ENCODE results near the gene IL1R2. TPM values are rescaled to one million over a fixed set of nuclear protein-coding genes. Genes with fewer than 3 reads are reported as not detected.

IL1R2 gene, protein sequence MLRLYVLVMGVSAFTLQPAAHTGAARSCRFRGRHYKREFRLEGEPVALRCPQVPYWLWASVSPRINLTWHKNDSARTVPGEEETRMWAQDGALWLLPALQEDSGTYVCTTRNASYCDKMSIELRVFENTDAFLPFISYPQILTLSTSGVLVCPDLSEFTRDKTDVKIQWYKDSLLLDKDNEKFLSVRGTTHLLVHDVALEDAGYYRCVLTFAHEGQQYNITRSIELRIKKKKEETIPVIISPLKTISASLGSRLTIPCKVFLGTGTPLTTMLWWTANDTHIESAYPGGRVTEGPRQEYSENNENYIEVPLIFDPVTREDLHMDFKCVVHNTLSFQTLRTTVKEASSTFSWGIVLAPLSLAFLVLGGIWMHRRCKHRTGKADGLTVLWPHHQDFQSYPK
- total RNA-seq: 100 to 1,000 TPM in 2 of 4 donors, 10 to 100 TPM in 2; 55.3 to 103 (median 80.7) TPM

DNA sequence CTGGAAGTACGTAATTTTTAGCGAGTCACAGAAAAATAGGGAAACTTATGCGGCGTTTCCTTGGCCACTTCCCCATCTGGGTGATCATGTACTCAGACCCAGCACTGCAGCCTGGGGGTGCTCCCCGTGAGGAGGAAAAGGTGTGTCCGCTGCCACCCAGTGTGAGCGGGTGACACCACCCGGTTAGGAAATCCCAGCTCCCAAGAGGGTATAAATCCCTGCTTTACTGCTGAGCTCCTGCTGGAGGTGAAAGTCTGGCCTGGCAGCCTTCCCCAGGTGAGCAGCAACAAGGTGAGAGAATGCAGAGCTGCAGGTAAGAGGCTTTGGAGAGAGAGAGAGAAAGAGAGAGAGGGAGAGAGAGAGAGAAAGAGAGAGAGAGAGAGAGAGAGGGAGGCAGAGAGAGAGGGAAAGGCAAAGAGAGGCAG lies at the start of gene IL1R2:
Gene IL1R2, plus strand, starts transcription at position 240 of the 425 bp plus-strand sequence. CDS start 16,616 bp downstream, outside the sequence.
- 50% methylated on average over 8 of the region's 8 CpGs for WGBS
- Histone ChIP-seq H3K9me3 (no peaks in the 10 kb centered on the region), H3K4me3 (peak within 1 kb of the TSS; percentile 24), H3K27me3 (no peaks in the 10 kb centered on the region), H3K4me1 (peaks cover 26% of the 10 kb centered on the region), H3K27ac (no peak within 1 kb of the TSS), H3K36me3 (no peaks in the 10 kb centered on the region)
- TF ChIP-seq EP300 (IDR thresholded peaks at IDR 0.05) (no peak), POLR2AphosphoS5 (IDR thresholded peaks at IDR 0.05) (no peak), POLR2A (IDR thresholded peaks at IDR 0.05) (no peak)
- TF ChIP-seq, protein P1, sequence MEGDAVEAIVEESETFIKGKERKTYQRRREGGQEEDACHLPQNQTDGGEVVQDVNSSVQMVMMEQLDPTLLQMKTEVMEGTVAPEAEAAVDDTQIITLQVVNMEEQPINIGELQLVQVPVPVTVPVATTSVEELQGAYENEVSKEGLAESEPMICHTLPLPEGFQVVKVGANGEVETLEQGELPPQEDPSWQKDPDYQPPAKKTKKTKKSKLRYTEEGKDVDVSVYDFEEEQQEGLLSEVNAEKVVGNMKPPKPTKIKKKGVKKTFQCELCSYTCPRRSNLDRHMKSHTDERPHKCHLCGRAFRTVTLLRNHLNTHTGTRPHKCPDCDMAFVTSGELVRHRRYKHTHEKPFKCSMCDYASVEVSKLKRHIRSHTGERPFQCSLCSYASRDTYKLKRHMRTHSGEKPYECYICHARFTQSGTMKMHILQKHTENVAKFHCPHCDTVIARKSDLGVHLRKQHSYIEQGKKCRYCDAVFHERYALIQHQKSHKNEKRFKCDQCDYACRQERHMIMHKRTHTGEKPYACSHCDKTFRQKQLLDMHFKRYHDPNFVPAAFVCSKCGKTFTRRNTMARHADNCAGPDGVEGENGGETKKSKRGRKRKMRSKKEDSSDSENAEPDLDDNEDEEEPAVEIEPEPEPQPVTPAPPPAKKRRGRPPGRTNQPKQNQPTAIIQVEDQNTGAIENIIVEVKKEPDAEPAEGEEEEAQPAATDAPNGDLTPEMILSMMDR (IDR thresholded peaks at IDR 0.05): no peak
- DNase-seq (ENCODE audit: low spot score in 2 of 2): no peak

DNA sequence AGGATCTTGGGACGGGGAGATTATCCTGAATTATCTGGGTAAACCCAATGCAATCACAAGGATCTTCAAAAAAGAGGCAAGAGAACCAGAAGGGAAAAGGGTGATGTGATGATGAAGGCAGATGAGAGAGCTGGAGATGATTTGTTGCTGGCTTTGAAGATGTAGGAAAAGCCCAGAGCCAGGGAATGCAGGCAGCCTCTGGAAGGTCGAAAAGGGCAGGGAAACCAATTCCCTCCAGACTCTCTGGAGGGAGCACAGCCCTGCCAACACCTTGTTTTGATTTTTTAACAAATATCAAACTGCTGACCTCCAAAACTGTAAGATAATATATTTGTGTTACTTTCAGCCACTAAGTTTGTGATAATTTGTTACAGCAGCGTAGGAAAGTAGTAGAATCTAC lies 48.9 kb upstream of the IL1R2 start:
- Histone ChIP-seq H3K27me3 (no peaks in the 10 kb centered on the region), H3K27ac (no peak overlapping the region), H3K36me3 (no peaks in the 10 kb centered on the region), H3K4me3 (no peak overlapping the region), H3K9me3 (peaks cover 2% of the 10 kb centered on the region), H3K4me1 (peaks cover 3% of the 10 kb centered on the region)
- 74% methylated on average over 3 of the region's 3 CpGs for WGBS
- no peak for DNase-seq (ENCODE audit: low spot score in 2 of 2)
- no peak for TF ChIP-seq POLR2AphosphoS5 (IDR thresholded peaks at IDR 0.05)
- no peak for TF ChIP-seq POLR2A (IDR thresholded peaks at IDR 0.05)
- TF ChIP-seq, protein P1 (IDR thresholded peaks at IDR 0.05): no peak
- no peak for TF ChIP-seq EP300 (IDR thresholded peaks at IDR 0.05)

DNA sequence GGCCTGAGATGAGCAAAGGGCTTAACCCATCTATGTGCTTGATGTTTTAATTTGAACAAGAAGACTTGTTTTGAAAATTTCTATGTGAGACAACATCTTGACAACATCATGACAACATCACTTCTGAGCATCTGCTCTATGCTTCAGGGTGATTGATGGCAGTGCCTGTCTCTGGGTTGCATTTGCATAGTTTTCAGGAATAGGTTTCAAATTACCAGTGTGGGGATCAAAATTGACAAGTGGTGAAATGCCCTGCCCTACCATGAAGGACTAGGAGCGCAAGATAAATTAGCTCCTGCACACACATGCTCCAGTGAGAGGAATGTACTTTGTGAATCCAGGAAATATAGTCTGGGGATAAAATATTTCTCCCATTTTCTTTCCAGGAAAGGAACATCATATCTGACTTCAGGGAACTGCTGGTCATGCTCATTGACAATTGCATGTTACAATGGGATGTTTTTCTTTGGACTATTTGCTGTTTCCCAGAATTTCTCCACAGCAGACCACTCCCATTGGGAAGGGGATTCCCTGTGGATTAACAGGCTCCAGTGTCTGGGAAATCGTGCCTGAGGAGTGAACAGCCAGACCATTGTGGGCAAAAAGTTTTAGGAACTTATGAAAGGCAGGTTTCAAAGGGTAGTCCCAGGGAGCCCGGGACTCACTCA lies 45.3 kb upstream of the IL1R2 start:
- no peak for DNase-seq (ENCODE audit: low spot score in 2 of 2)
- Histone ChIP-seq H3K4me3 (no peak overlapping the region), H3K36me3 (no peaks in the 10 kb centered on the region), H3K9me3 (no peaks in the 10 kb centered on the region), H3K4me1 (peaks cover 3% of the 10 kb centered on the region), H3K27ac (no peak overlapping the region), H3K27me3 (no peaks in the 10 kb centered on the region)
- TF ChIP-seq, protein P1 (IDR thresholded peaks at IDR 0.05): no peak
- TF ChIP-seq POLR2A (IDR thresholded peaks at IDR 0.05) (no peak), EP300 (IDR thresholded peaks at IDR 0.05) (no peak), POLR2AphosphoS5 (IDR thresholded peaks at IDR 0.05) (no peak)
- 40% methylated on average over 3 of the region's 3 CpGs for WGBS

DNA sequence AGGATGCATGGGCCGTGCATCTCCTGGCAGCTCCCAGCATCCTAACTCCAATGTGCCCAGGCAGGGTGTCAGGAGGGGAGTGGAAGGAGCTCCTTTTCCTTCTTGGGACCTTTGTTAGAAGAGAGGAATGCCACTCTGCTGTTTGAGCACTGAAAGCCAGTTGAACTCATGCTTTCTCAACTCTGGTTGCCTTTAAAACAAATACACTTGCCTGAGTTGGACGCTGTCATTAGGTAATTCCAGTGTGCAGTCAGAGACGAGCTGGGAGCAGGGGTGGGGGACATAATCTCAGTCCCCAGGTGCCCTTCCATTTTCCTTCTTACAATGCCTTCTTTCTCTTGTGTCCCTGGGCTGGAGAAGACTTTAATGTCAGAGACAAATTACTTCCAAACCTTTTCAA lies 44.4 kb upstream of the IL1R2 start:
- no peaks in the 10 kb centered on the region for H3K9me3 ChIP-seq
- TF ChIP-seq POLR2A (IDR thresholded peaks at IDR 0.05): no peak
- TF ChIP-seq EP300 (IDR thresholded peaks at IDR 0.05): no peak
- no peak for TF ChIP-seq POLR2AphosphoS5 (IDR thresholded peaks at IDR 0.05)
- TF ChIP-seq, protein P1 (IDR thresholded peaks at IDR 0.05): no peak
- no peaks in the 10 kb centered on the region for H3K27me3 ChIP-seq
- 95% methylated on average over 3 of the region's 3 CpGs for WGBS
- peaks cover 3% of the 10 kb centered on the region for H3K4me1 ChIP-seq
- no peak overlapping the region for H3K27ac ChIP-seq
- DNase-seq (ENCODE audit: low spot score in 2 of 2): no peak
- no peaks in the 10 kb centered on the region for H3K36me3 ChIP-seq
- no peak overlapping the region for H3K4me3 ChIP-seq

DNA sequence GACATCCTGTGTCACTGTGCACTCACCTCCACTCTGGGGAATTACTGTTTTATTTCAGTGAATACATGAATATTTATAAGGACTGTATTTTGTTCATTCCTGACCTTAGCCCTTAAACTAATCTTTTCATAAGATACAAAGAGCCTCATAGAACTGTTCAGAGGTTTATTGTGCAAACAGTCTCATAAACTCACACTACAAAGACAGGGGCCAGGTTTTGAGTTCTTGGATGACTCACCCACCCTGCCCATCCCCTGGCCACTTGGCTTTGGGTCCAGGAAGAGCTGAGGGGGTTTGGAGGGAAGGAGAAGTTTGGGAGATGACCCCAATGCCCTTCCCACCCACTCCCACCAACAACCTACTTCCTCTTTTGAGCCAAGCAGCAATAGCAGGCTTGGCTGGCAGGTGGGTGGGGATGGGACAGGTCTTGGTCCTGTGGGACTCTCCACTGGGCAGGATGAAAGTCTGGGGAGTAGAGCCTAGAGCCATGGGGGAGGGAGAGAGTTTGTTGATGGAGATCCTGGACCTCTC lies 43.1 kb upstream of the IL1R2 start:
- TF ChIP-seq EP300 (IDR thresholded peaks at IDR 0.05) (no peak), POLR2AphosphoS5 (IDR thresholded peaks at IDR 0.05) (no peak), POLR2A (IDR thresholded peaks at IDR 0.05) (no peak)
- TF ChIP-seq, protein P1 (IDR thresholded peaks at IDR 0.05): no peak
- Histone ChIP-seq H3K27me3 (no peaks in the 10 kb centered on the region), H3K4me1 (peaks cover 3% of the 10 kb centered on the region), H3K36me3 (no peaks in the 10 kb centered on the region), H3K4me3 (no peak overlapping the region), H3K27ac (no peak overlapping the region), H3K9me3 (no peaks in the 10 kb centered on the region)
- no peak for DNase-seq (ENCODE audit: low spot score in 2 of 2)

Data from suprapubic skin (tissue), 4 donors.